Ishikawa (cell line): ENCODE data around the gene IKBIP.

Source experiments
- CEBPB ChIP-seq: IDR thresholded peaks from 2 replicates; pipeline ENCODE4 v1.6.1; 2012
- CREB1 ChIP-seq: IDR thresholded peaks from 2 replicates; pipeline ENCODE4 v1.6.1; 2012; ENCODE audit warnings: low read depth
- EGR1 ChIP-seq: IDR thresholded peaks from 2 replicates; pipeline ENCODE4 v1.6.1; 2012
- EP300 ChIP-seq: IDR thresholded peaks from 2 replicates; pipeline ENCODE4 v1.6.1; 2012; ENCODE audit warnings: borderline replicate concordance
- FOXM1 ChIP-seq: IDR thresholded peaks from 2 replicates; pipeline ENCODE4 v1.6.1; 2012; ENCODE audit warnings: low read depth, borderline replicate concordance
- NFIC ChIP-seq: IDR thresholded peaks from 2 replicates; pipeline ENCODE4 v1.6.1; 2012
- RAD21 ChIP-seq: IDR thresholded peaks from 2 replicates; pipeline ENCODE4 v1.6.1; 2012; ENCODE audit warnings: low read depth
- TAF1 ChIP-seq: IDR thresholded peaks from 2 replicates; pipeline ENCODE4 v1.6.1; 2012; ENCODE audit warnings: low read depth, mild to moderate bottlenecking
- TCF12 ChIP-seq: IDR thresholded peaks from 2 replicates; pipeline ENCODE4 v1.6.1; 2012; ENCODE audit warnings: low read depth
- TEAD4 ChIP-seq: IDR thresholded peaks from 2 replicates; pipeline ENCODE4 v1.6.1; 2012
- YY1 ChIP-seq: IDR thresholded peaks from 2 replicates; pipeline ENCODE4 v1.6.1; 2012; ENCODE audit warnings: low read depth
- ZBTB7A ChIP-seq: IDR thresholded peaks from 2 replicates; pipeline ENCODE4 v1.6.1; 2012; ENCODE audit warnings: low read depth
- TF ChIP-seq, protein P1 (sequence below): IDR thresholded peaks from 2 replicates; pipeline ENCODE4 v1.6.1; 2012; ENCODE audit warnings: low read depth, mild to moderate bottlenecking
- TF ChIP-seq, protein P2 (sequence below): IDR thresholded peaks from 2 replicates; pipeline ENCODE4 v1.6.1; 2012
- TF ChIP-seq, protein P3 (sequence below): IDR thresholded peaks from 2 replicates; pipeline ENCODE4 v1.6.1; 2012

IKBIP gene

DNA sequence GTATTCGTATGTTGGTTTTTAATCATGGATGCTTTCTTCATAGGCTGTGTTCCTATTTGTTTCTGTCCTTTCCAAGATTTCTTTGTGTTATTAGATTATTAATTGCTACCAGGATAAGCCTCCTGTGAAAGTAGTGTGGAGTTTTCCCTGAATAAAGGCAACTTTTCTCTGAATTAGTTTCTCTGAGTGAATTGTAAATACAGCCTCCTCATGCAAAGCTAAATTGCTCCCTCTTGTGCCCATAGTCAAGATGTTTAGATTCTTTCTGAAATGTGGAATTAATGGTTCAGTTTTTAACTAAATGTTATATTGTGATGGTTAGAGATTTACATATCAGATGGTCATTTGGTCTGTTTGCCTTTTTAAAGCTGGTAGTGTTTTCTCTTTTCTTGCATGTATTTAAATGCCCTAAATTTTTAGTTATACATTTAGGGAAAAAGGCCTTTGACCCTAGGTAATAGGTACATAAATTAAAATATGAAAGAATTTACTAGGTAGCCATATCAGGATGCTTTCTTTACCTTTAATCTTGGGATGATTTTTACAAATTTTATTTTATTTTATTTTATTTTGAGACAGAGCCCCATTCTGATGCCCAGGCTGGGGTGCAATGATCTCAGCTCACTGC is 9.4 kb upstream of the IKBIP start:
- TF ChIP-seq CREB1, result no peak
- no peak for TF ChIP-seq NFIC
- no peak for TF ChIP-seq TCF12
- TF ChIP-seq RAD21, result peak; percentile 87

DNA sequence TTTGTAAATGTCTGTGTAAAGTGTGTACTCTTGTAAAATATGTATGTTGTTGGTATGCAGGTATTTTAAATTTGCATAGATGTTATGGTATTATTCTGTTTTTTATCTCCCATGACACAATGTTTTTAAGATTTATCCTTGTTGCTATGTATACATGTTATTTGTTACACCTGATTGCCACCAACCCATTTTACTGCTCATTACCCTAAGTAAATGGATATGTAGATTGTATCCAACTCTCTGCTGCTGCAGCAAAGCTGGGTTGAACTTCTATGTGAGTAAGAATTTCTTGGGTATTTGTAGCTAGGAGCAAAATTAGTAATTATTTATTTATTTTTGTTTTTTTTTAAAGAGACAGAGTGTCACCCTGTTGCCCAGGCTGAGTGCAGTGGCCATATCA is 6.7 kb upstream of the IKBIP start:
- no peak for TF ChIP-seq EGR1
- no peak for TF ChIP-seq TCF12
- no peak for TF ChIP-seq TEAD4
- TF ChIP-seq YY1, result no peak
- no peak for TF ChIP-seq RAD21
- no peak for TF ChIP-seq NFIC
- TF ChIP-seq, protein P1, sequence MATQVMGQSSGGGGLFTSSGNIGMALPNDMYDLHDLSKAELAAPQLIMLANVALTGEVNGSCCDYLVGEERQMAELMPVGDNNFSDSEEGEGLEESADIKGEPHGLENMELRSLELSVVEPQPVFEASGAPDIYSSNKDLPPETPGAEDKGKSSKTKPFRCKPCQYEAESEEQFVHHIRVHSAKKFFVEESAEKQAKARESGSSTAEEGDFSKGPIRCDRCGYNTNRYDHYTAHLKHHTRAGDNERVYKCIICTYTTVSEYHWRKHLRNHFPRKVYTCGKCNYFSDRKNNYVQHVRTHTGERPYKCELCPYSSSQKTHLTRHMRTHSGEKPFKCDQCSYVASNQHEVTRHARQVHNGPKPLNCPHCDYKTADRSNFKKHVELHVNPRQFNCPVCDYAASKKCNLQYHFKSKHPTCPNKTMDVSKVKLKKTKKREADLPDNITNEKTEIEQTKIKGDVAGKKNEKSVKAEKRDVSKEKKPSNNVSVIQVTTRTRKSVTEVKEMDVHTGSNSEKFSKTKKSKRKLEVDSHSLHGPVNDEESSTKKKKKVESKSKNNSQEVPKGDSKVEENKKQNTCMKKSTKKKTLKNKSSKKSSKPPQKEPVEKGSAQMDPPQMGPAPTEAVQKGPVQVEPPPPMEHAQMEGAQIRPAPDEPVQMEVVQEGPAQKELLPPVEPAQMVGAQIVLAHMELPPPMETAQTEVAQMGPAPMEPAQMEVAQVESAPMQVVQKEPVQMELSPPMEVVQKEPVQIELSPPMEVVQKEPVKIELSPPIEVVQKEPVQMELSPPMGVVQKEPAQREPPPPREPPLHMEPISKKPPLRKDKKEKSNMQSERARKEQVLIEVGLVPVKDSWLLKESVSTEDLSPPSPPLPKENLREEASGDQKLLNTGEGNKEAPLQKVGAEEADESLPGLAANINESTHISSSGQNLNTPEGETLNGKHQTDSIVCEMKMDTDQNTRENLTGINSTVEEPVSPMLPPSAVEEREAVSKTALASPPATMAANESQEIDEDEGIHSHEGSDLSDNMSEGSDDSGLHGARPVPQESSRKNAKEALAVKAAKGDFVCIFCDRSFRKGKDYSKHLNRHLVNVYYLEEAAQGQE, result no peak

DNA sequence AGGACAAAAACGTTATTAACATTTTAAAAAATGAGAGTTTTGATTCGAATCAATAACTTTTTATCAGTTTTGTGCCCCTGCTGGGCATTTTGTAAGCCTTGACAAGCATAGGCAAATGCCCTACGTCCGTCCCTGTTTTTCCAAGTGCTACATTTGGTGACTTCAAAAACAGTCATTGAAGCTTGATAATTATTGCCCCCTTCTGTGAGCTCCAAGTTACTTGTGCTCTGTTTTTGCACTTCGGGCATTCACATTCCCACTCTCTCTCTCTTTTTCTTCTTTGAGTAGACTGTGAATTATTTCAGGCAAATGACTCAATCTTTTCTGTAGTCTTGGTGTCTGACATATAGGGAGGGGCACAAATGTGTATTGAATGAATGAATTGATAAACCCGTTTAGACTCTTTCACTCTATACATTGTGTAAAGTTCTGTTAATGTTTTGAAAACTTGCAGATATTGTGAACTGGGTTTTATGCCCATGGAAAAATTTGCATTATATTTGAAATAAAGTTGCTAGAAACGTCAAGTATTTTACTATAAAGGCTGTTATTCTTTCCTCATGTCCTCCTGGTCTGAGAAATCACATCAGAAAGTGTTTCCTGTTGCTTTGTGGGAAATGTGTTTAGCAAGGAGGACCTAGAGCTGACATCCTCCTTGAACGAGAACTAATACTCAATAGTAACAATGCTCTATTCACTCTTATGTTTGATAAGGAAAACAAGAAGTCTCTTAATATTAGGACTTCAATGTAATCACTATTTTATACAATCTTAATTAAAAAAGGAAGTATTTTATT is 1.9 kb upstream of the IKBIP start:
- TF ChIP-seq, protein P1, result no peak
- TF ChIP-seq EP300, result no peak
- TF ChIP-seq, protein P2, sequence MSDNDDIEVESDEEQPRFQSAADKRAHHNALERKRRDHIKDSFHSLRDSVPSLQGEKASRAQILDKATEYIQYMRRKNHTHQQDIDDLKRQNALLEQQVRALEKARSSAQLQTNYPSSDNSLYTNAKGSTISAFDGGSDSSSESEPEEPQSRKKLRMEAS, result no peak
- no peak for TF ChIP-seq NFIC
- TF ChIP-seq TAF1, result no peak
- TF ChIP-seq YY1, result no peak
- no peak for TF ChIP-seq CREB1
- no peak for TF ChIP-seq TEAD4
- TF ChIP-seq, protein P3, sequence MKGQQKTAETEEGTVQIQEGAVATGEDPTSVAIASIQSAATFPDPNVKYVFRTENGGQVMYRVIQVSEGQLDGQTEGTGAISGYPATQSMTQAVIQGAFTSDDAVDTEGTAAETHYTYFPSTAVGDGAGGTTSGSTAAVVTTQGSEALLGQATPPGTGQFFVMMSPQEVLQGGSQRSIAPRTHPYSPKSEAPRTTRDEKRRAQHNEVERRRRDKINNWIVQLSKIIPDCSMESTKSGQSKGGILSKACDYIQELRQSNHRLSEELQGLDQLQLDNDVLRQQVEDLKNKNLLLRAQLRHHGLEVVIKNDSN, result no peak
- TF ChIP-seq FOXM1, result no peak
- TF ChIP-seq TCF12, result no peak
- no peak for TF ChIP-seq RAD21
- TF ChIP-seq CEBPB, result no peak
- no peak for TF ChIP-seq EGR1
- no peak for TF ChIP-seq ZBTB7A

DNA sequence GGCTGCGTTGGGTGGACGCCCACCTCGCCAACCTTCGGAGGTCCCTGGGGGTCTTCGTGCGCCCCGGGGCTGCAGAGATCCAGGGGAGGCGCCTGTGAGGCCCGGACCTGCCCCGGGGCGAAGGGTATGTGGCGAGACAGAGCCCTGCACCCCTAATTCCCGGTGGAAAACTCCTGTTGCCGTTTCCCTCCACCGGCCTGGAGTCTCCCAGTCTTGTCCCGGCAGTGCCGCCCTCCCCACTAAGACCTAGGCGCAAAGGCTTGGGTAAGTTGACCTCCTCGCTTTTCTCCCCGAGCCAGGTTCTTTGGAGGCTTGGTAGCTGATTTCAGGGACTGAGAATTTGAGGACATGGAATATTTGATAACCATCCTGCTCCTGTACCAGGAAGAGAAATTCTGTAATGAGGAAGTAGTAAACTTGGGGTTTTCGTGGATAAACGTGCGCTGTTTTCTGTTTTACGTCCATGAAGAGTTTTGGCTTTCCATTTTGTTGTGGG is 1.0 kb upstream of the IKBIP start:
- TF ChIP-seq TAF1, result no peak
- no peak for TF ChIP-seq YY1
- TF ChIP-seq CREB1, result no peak
- peak; percentile 46; the same call in 1 of the 2 replicates for TF ChIP-seq ZBTB7A
- TF ChIP-seq TEAD4, result no peak

DNA sequence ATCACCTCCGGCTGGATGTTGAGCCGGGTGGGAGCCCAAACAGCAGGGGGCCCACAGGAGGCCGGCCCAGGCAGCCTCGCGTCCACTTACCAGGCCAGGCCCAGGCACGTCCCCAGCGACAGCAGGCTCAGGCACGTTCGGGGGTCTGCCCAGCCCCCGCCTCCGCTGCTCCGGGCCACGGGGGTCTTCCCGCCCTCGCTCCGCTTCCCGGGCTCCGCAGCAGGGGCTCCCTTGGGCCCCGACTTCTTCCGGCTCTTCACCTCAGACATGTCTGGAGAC is 216 bp downstream of the IKBIP start:
- TF ChIP-seq FOXM1 (no peak), TEAD4 (no peak), YY1 (no peak), RAD21 (no peak), ZBTB7A (peak; percentile 95), TAF1 (peak; percentile 36; the same call in 1 of the 2 replicates)
- TF ChIP-seq, protein P2, result no peak
- TF ChIP-seq, protein P3, result no peak

DNA sequence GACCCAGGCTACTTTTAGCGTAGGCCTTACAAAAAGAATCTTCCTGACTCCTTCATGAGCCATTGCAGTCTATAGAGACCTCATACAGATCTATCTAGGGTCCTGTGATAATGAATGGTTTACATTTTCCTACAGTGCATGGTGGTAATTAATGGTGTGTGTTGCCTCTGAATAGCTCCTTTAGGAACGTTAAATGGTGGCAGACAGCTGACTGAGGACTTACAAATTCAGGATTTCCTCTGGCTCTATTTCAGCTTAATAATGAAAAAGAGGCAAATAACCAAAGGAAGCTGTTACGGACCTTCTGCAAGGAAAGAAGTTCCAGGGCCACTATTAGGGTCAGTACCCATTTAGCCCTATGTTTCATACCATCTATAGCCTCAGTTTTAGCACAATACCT is 5.1 kb downstream of the IKBIP start:
- TF ChIP-seq TEAD4 (no peak), EP300 (no peak), NFIC (no peak), YY1 (no peak), ZBTB7A (no peak), CEBPB (no peak), CREB1 (no peak), EGR1 (no peak), TAF1 (no peak), TCF12 (no peak), RAD21 (no peak)
- TF ChIP-seq, protein P3, result no peak
- TF ChIP-seq, protein P2, result no peak
- TF ChIP-seq, protein P1, result no peak
